ENCODE data around the gene APBB1.

GRCh38 chr11:6410695-6411430 lies 8.0 kb downstream of the APBB1 start:
- no peak for TF ChIP-seq ZNF274 (IDR thresholded peaks at IDR 0.05; ENCODE audit: low read depth, low read length)
- TF ChIP-seq, protein P1, sequence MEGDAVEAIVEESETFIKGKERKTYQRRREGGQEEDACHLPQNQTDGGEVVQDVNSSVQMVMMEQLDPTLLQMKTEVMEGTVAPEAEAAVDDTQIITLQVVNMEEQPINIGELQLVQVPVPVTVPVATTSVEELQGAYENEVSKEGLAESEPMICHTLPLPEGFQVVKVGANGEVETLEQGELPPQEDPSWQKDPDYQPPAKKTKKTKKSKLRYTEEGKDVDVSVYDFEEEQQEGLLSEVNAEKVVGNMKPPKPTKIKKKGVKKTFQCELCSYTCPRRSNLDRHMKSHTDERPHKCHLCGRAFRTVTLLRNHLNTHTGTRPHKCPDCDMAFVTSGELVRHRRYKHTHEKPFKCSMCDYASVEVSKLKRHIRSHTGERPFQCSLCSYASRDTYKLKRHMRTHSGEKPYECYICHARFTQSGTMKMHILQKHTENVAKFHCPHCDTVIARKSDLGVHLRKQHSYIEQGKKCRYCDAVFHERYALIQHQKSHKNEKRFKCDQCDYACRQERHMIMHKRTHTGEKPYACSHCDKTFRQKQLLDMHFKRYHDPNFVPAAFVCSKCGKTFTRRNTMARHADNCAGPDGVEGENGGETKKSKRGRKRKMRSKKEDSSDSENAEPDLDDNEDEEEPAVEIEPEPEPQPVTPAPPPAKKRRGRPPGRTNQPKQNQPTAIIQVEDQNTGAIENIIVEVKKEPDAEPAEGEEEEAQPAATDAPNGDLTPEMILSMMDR (IDR thresholded peaks at IDR 0.05 in 2 of 3, conservative IDR thresholded peaks at IDR 0.05 in 1 of 3; ENCODE audit: borderline replicate concordance in 1 of 3, insufficient read depth in 1 of 3, low read depth in 2 of 3, low read length in 2 of 3): no peak
- TF ChIP-seq, protein P2, sequence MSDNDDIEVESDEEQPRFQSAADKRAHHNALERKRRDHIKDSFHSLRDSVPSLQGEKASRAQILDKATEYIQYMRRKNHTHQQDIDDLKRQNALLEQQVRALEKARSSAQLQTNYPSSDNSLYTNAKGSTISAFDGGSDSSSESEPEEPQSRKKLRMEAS (IDR thresholded peaks at IDR 0.05): no peak
- TF ChIP-seq POLR2A (IDR thresholded peaks at IDR 0.05; ENCODE audit: borderline replicate concordance, extremely low read depth, insufficient read depth, insufficient read length): no peak
- TF ChIP-seq EZH2 (IDR thresholded peaks at IDR 0.05): no peak
- no peak for TF ChIP-seq EZH2phosphoT487 (IDR thresholded peaks at IDR 0.05; ENCODE audit: borderline replicate concordance)
- no peak for TF ChIP-seq JUND (IDR thresholded peaks at IDR 0.05)
- TF ChIP-seq, protein P3, sequence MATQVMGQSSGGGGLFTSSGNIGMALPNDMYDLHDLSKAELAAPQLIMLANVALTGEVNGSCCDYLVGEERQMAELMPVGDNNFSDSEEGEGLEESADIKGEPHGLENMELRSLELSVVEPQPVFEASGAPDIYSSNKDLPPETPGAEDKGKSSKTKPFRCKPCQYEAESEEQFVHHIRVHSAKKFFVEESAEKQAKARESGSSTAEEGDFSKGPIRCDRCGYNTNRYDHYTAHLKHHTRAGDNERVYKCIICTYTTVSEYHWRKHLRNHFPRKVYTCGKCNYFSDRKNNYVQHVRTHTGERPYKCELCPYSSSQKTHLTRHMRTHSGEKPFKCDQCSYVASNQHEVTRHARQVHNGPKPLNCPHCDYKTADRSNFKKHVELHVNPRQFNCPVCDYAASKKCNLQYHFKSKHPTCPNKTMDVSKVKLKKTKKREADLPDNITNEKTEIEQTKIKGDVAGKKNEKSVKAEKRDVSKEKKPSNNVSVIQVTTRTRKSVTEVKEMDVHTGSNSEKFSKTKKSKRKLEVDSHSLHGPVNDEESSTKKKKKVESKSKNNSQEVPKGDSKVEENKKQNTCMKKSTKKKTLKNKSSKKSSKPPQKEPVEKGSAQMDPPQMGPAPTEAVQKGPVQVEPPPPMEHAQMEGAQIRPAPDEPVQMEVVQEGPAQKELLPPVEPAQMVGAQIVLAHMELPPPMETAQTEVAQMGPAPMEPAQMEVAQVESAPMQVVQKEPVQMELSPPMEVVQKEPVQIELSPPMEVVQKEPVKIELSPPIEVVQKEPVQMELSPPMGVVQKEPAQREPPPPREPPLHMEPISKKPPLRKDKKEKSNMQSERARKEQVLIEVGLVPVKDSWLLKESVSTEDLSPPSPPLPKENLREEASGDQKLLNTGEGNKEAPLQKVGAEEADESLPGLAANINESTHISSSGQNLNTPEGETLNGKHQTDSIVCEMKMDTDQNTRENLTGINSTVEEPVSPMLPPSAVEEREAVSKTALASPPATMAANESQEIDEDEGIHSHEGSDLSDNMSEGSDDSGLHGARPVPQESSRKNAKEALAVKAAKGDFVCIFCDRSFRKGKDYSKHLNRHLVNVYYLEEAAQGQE (IDR thresholded peaks at IDR 0.05; ENCODE audit: low read depth): no peak
- TF ChIP-seq RAD21 (IDR thresholded peaks at IDR 0.05; ENCODE audit: low read depth): no peak
- TF ChIP-seq POLR2AphosphoS5 (IDR thresholded peaks at IDR 0.05; ENCODE audit: low read depth, low read length): no peak

Data from HCT116 (cell line).